ENCODE results near the gene VPS13D.
A peak's percentile ranks its signal among the peaks of the same experiment; 100 is the strongest.
"Not testable (repeated sequence)": the region's sequence is repeated elsewhere in the genome, so short reads cannot be mapped to it uniquely, and the experiment has no call there.

The VPS13D gene

DNA sequence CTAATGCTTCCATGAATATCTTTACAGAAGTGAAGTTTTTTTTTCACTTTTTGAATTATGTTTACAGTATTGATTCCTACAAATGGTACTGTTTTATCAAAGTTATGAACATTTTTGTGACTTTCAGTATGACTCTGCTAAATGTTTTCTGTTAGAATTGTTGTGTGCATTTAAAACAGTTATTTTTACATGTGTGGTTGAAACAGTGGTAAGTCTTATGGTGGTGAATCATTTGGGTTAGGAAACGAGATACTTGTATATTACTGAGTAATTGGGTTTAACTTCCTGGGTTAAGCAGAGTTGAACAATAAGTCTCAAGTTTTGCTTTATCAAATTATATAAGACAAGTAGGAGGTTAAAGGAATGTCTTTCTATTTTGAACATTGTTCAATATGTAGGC is 66.8 kb downstream of the VPS13D start:
- Histone ChIP-seq H3K4me3 (no peak overlapping the region), H3K36me3 (replicated peaks) (peaks cover 10% of the 10 kb centered on the region)
- no peak for DNase-seq (ENCODE audit: low spot score in 2 of 2)

DNA sequence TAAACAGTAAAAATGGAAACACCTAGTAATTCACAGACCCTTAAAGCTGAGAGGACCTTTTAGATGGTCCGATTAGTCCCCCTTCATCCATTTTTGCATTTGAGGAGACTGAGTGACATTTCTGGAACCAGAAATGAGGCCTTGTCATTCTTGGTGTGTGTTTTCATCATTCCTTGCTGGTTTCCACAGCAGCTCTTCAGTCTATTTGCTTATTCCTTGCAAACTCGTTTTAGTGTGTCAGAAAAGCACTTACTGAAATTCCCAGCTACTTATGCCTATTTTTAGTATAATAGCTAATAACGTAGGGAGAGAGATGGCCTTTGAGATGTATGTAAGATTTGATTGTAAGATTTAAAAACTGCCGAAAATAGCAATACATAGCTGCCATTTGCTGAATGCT is 70.9 kb downstream of the VPS13D start:
- Histone ChIP-seq H3K36me3 (replicated peaks) (peaks cover 8% of the 10 kb centered on the region), H3K9me3 (no peaks in the 10 kb centered on the region), H3K27me3 (ENCODE audit: low read depth) (no peaks in the 10 kb centered on the region), H3K4me3 (no peak overlapping the region), H3K4me1 (peaks cover 13% of the 10 kb centered on the region)
- in situ Hi-C loops (cut with MboI; ENCODE audit: low sequenced_read_pairs): loop anchor here (25.0 kb wide), 1 partner anchor 312 kb away; the partner anchor contains the start of gene DHRS3
- no peak for DNase-seq (ENCODE audit: low spot score in 2 of 2)

More for the DNA sequence above, 66.8 kb downstream of the VPS13D start:
- Histone ChIP-seq H3K27me3 (ENCODE audit: low read depth) (no peaks in the 10 kb centered on the region), H3K4me1 (no peaks in the 10 kb centered on the region; the same call in 1 of the 2 replicates), H3K9me3 (no peaks in the 10 kb centered on the region)
- in situ Hi-C loops (cut with MboI; ENCODE audit: low sequenced_read_pairs): no loop called here

DNA sequence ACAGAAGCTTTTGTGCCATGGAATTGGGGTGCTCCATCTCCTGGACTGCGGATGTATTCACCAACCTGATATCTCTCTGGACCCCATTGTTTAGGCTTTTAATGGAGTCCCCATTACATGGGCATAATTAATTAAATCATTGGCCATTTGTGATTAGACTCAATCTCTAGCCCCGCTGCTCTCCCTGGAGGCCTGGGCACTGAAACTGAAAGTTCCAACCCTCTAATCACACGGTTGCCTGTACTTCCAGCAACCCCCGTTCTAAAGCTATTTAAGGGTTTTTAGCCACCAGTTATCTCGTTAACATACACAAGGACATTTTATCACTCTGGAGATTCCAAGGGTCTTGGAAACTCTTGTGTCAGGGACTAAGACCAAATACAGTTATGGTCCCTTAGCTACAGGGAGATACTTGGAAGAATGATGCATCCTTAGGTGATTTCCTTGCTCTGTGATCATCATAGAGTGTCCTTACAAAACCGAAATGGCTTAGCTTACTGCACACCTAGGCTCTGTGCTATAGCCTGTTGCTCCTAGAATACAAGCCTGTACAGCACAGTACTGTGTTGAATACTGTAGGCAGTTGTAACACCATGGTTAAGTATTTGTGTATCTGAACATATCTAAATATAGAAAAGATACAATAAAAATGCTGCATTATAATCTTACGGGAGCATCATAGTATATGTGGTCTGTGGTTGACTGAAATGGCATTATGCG is 71.8 kb downstream of the VPS13D start:
- H3K27me3 ChIP-seq (ENCODE audit: low read depth): no peaks in the 10 kb centered on the region
- DNase-seq (ENCODE audit: low spot score in 2 of 2): no peak
- in situ Hi-C loops (cut with MboI; ENCODE audit: low sequenced_read_pairs): loop anchor here (25.0 kb wide), 1 partner anchor 311 kb away; the partner anchor contains the start of gene DHRS3
- H3K4me3 ChIP-seq: no peak overlapping the region
- H3K9me3 ChIP-seq: no peaks in the 10 kb centered on the region
- peaks cover 13% of the 10 kb centered on the region for H3K4me1 ChIP-seq
- peaks cover 15% of the 10 kb centered on the region for H3K36me3 ChIP-seq (replicated peaks)

DNA sequence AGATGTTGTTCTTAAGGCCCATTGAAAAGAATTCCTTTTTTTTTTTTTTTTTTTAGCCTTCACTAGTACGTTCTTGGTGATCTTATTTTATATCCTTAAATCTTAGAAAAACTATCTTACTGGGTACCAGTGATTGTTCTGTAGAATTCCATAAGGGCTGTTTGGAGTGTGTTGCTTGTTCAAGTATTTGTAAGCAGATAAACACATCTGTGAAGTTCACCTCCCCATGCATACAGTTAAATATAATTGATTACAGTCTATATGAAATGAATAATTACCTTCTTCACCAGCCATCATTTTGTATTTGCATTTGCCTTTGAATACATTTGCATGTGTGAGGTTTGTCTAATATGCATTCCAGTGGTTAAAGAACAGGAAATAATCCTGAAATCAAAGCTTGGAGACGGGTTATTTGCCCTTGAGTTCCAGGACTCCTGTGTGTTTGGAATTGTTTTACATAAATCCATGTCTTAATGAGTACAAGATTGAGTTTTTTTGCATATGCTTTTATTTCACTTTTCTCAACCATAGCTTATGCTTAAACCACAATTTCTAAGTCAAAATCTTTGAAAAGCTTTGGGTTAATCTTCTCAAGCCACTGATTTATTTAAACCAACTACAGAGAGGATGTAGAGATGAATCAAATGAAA is 73.1 kb downstream of the VPS13D start:
- DNase-seq (ENCODE audit: low spot score in 2 of 2): peak in 1 of 2 experiments; percentile 46
- H3K4me3 ChIP-seq: no peak overlapping the region
- in situ Hi-C loops (cut with MboI; ENCODE audit: low sequenced_read_pairs): loop anchor here (25.0 kb wide), 1 partner anchor 309 kb away; the partner anchor contains the start of gene DHRS3
- peaks cover 13% of the 10 kb centered on the region for H3K4me1 ChIP-seq
- peaks cover 18% of the 10 kb centered on the region for H3K36me3 ChIP-seq (replicated peaks)
- H3K27me3 ChIP-seq (ENCODE audit: low read depth): no peaks in the 10 kb centered on the region
- H3K9me3 ChIP-seq: no peaks in the 10 kb centered on the region

DNA sequence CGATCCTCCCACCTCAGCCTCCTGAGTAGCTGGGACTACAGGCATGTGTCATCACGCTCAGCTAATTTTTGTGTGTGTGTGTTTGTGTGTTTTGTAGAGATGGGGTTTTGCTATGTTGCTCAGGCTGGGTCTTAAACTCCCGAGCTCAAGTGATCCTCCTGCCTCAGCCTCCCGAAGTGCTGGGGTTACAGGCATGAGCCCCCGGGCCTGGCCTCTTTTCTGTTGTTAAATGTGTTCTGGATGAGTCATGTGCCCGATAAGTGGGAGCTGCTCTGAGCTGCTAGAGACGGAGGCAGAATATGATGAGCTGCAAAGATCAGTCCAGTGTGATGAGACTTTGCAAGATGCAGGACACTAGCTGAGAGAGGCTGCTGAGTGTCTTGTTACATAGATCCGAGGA is 75.5 kb downstream of the VPS13D start:
- H3K9me3 ChIP-seq: no peaks in the 10 kb centered on the region
- no peak overlapping the region for H3K4me3 ChIP-seq
- H3K36me3 ChIP-seq (replicated peaks): peaks cover 21% of the 10 kb centered on the region
- H3K27me3 ChIP-seq (ENCODE audit: low read depth): no peaks in the 10 kb centered on the region
- peaks cover 13% of the 10 kb centered on the region for H3K4me1 ChIP-seq
- no peak for DNase-seq (ENCODE audit: low spot score in 2 of 2)
- in situ Hi-C loops (cut with MboI; ENCODE audit: low sequenced_read_pairs): loop anchor here (25.0 kb wide), 1 partner anchor 307 kb away; the partner anchor contains the start of gene DHRS3

DNA sequence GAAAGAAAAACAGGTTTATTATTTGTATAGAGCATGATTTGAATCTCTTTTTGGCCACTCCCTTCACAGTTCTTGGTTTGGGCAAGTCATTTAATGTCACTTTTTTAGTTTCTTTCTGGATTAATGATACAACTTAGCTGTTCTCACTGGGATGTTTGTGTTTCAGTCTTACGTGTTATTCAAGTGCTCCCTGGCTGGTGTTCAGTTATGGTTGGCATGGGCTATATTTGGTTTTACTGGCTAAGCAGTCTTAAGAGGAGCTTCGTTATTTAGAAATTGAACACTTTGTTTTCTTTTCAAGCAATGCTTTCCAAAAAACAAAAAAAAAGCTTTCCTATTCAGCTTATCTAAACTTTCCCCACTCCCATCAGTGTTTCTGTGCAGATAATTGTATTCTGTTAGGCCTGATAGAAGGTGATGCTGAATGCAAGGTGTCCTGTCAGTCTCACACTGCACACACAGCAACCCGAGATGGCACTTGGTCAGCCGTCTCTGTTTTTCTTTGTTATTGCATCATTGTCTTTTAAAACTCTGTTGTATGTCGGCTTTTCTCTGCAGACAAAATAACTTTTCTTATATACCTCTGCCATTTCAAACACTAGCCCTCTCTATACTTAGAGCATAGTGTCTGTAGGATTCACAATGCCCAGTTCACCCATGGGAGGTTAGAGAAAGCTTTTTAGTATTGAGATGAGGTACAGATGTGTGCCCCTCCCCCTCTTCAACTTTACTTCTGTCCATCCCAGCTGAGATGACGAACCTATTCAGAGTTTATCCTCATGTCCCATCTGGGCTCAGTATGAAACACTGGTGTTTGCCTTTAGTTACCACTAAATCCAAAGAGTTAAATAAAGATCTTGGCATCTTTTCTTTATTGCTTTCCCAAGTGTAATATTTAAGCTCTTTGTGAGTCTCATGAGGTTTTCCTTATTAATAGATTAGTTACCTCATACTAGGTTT is 80.2 kb downstream of the VPS13D start:
- H3K36me3 ChIP-seq (replicated peaks): peaks cover 39% of the 10 kb centered on the region

DNA sequence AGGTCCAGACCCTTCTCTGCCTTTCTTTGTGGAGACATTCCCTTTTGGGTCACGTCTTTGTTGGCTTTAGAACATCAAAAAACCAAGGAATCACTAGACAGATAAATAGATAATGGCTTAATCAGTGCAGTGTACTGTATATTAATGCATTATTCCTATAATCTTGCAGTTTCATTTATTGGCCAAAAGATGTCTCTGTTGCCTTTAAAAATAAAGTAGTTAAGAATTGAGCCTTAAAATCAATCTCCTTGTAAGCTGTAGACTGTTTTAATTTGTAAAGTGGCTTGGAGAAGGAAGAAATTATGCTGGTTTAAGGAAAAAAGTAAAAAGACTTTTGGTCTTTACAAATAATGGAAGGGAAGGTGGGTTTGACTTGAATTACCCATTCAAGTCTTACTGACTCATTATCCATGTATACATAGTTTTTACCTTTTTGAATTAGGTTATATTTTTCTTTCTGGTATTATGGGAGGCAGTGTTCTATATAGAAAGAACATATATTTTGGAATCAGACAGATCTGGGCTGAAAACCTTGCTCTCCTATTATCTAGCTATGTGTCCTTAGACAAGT is 84.6 kb downstream of the VPS13D start:
- Histone ChIP-seq H3K36me3 (replicated peaks) (peaks cover 30% of the 10 kb centered on the region), H3K9me3 (no peaks in the 10 kb centered on the region), H3K27me3 (ENCODE audit: low read depth) (no peaks in the 10 kb centered on the region), H3K4me3 (no peak overlapping the region), H3K4me1 (no peaks in the 10 kb centered on the region)
- in situ Hi-C loops (cut with MboI; ENCODE audit: low sequenced_read_pairs): loop anchor here (5.0 to 25.0 kb wide), 3 partner anchors 298 to 460 kb away; partner anchors contain the start of genes DHRS3 and PRAMEF12
- peak in 1 of 2 experiments; percentile 56 for DNase-seq (ENCODE audit: low spot score in 2 of 2)

More for the DNA sequence above, 80.2 kb downstream of the VPS13D start:
- in situ Hi-C loops (cut with MboI; ENCODE audit: low sequenced_read_pairs): loop anchor here (5.0 to 25.0 kb wide), 3 partner anchors 302 to 465 kb away; partner anchors contain the start of genes DHRS3 and PRAMEF12
- DNase-seq (ENCODE audit: low spot score in 2 of 2): no peak
- Histone ChIP-seq H3K4me3 (no peak overlapping the region), H3K4me1 (no peaks in the 10 kb centered on the region), H3K9me3 (no peaks in the 10 kb centered on the region), H3K27me3 (ENCODE audit: low read depth) (no peaks in the 10 kb centered on the region)

DNA sequence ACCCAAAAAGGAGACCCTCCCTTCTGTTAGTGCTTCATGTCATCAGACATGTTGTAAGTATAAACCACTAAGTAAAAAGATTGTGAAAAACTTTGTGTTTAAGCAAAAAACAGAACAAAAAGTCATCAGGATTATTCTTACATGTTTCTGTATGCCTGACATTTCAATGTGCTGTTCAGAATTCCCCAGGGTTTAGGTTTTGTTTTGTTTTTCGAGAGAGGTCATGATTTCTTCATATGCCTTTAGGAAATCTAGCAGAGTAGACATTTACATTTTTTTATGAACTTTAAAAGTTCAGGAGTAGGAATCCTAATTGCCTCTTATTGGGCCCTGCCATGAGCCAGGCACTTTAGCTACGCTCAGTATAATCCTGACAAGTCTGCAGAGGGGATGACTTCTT is 85.3 kb downstream of the VPS13D start:
- peaks cover 31% of the 10 kb centered on the region for H3K36me3 ChIP-seq (replicated peaks)
- H3K27me3 ChIP-seq (ENCODE audit: low read depth): no peaks in the 10 kb centered on the region
- H3K4me1 ChIP-seq: no peaks in the 10 kb centered on the region; the same call in 1 of the 2 replicates
- no peak overlapping the region for H3K4me3 ChIP-seq
- DNase-seq (ENCODE audit: low spot score in 2 of 2): no peak
- in situ Hi-C loops (cut with MboI; ENCODE audit: low sequenced_read_pairs): loop anchor here (10.0 to 25.0 kb wide), 2 partner anchors 297 to 460 kb away; partner anchors contain the start of genes DHRS3 and PRAMEF12
- no peaks in the 10 kb centered on the region for H3K9me3 ChIP-seq

DNA sequence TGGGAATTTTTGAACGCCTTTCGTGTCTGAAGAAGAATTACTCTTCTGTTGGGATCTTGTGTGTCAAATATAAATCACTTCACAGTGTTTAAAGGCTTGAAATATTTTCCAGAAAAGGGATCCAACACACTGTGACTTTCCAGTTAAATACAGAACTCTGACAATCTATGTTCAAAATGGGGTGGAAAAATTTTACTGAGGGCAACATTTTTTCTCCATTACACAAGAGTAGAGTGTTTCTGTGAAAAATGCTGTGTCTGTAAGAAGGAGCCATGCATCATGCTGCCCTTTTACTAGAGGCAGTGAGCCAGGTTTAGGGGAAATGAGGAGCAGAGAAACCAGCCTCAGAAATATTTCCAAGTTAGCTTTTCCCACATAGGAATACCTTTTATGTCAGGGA is 86.5 kb downstream of the VPS13D start:
- no peaks in the 10 kb centered on the region for H3K27me3 ChIP-seq (ENCODE audit: low read depth)
- in situ Hi-C loops (cut with MboI; ENCODE audit: low sequenced_read_pairs): loop anchor here (10.0 to 25.0 kb wide), 2 partner anchors 296 to 458 kb away; partner anchors contain the start of genes DHRS3 and PRAMEF12
- no peaks in the 10 kb centered on the region for H3K9me3 ChIP-seq
- peaks cover 30% of the 10 kb centered on the region for H3K36me3 ChIP-seq (replicated peaks)
- H3K4me1 ChIP-seq: no peaks in the 10 kb centered on the region; the same call in 1 of the 2 replicates
- H3K4me3 ChIP-seq: no peak overlapping the region
- no peak for DNase-seq (ENCODE audit: low spot score in 2 of 2)

DNA sequence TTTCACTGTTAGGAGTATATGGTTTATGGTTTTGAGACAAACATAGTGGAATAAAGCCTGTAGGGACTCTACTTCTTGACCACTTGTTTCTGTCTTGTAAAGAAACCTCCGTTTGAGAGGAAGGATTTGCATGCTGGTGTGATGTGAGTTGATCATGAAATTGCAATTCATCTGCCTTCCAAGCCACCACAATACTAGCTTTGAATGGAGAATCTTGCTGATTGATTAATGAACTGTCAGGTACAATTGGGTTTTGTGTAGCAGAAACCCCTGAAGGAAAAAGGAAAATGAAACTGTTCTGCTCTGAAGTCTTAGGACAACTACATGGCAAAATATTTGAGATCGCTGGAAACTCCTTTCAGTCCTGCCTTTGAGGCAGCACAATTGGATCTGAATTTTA is 90.7 kb downstream of the VPS13D start:
- H3K4me1 ChIP-seq: no peaks in the 10 kb centered on the region; the same call in 1 of the 2 replicates
- DNase-seq (ENCODE audit: low spot score in 2 of 2): no peak
- no peak overlapping the region for H3K4me3 ChIP-seq
- H3K36me3 ChIP-seq (replicated peaks): peaks cover 24% of the 10 kb centered on the region
- no peaks in the 10 kb centered on the region for H3K27me3 ChIP-seq (ENCODE audit: low read depth)
- in situ Hi-C loops (cut with MboI; ENCODE audit: low sequenced_read_pairs): loop anchor here (25.0 kb wide), 1 partner anchor 292 kb away; the partner anchor contains the start of gene DHRS3
- H3K9me3 ChIP-seq: no peaks in the 10 kb centered on the region

DNA sequence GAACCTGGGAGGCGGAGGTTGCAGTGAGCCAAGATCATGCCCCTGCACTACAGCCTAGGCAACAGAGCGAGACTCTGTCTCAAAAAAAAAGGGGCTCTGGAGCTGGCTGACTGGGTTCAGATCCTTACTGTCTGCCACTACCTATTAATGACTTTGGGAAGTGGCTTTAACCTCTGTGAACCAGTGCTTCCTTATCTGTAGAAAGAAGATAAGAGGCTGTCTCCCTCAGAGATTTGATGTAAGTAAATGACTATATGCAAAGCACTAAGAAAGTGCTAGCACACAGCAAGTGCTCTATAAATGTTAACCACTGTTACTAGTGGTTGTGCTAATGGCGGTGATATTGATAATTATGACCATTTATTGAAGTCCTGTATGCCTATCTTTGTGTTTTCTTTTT is 94.6 kb downstream of the VPS13D start:
- Histone ChIP-seq H3K27me3 (ENCODE audit: low read depth) (no peaks in the 10 kb centered on the region), H3K9me3 (no peaks in the 10 kb centered on the region), H3K4me3 (no peak overlapping the region), H3K4me1 (no peaks in the 10 kb centered on the region; the same call in 1 of the 2 replicates), H3K36me3 (replicated peaks) (peaks cover 23% of the 10 kb centered on the region)
- in situ Hi-C loops (cut with MboI; ENCODE audit: low sequenced_read_pairs): loop anchor here (25.0 kb wide), 1 partner anchor 288 kb away; the partner anchor contains the start of gene DHRS3
- DNase-seq (ENCODE audit: low spot score in 2 of 2): no peak

DNA sequence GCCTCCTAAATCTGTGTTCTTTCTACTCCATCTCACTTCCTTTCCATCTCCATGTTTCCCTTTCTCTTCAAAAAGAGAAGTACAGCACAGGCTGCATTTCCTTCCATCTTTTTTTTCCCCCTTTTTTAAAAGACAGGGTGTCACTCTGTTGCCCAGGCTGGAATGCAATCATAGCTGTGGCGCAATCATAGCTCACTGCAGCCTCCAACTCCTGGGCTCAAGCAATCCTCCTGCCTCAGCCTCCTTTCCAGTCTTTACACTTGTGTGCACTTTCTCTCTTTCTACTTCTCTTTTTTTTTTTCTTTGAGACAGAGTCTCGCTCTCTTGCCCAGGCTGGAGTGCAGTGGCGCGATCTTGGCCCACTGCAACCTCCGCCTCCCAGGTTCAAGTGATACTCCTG is 95.1 kb downstream of the VPS13D start:
- peaks cover 22% of the 10 kb centered on the region for H3K36me3 ChIP-seq (replicated peaks)
- H3K27me3 ChIP-seq (ENCODE audit: low read depth); H3K9me3 ChIP-seq; DNase-seq (ENCODE audit: low spot score in 2 of 2); H3K4me3 ChIP-seq; H3K4me1 ChIP-seq: not testable (repeated sequence)
- in situ Hi-C loops (cut with MboI; ENCODE audit: low sequenced_read_pairs): loop anchor here (25.0 kb wide), 1 partner anchor 287 kb away; the partner anchor contains the start of gene DHRS3
